Spleen (tissue), 11 donors: ENCODE measurements around the gene LAMC3. TPM values are rescaled to one million over a fixed set of nuclear protein-coding genes. Genes with fewer than 3 reads are reported as not detected.

Experiments
- DNase-seq: peaks from one replicate; pipeline ENCODE4 v3.0.0-alpha.2; 2020
- H3K27ac ChIP-seq, 8 donors: fragments of 200-600 bp; sonication (generic) in 7 of 8; 1 replicate in 4 of 8; 2 replicates in 4 of 8; pipeline versions ENCODE4 v1.5.0 to v1.8.0; 2016 to 2021; ENCODE audit warnings: inconsistent platforms in 4 of 8, mild to moderate bottlenecking in 4 of 8, moderate library complexity in 1 of 8
- H3K27me3 ChIP-seq, 7 donors: fragments of 200-600 bp; sonication (generic) in 6 of 7; replicated peaks in 1 of 7; 1 replicate in 4 of 7; 2 replicates in 3 of 7; pipeline versions ENCODE4 v1.5.0 to v1.8.0; 2016 to 2021; ENCODE audit warnings: inconsistent platforms in 3 of 7, mild to moderate bottlenecking in 1 of 7
- H3K36me3 ChIP-seq, 6 donors: fragments of 200-600 bp; sonication (generic) in 5 of 6; 1 replicate in 4 of 6; 2 replicates in 2 of 6; pipeline versions ENCODE4 v1.5.0 to v1.8.0; 2016 to 2021; ENCODE audit warnings: inconsistent platforms in 2 of 6
- H3K4me1 ChIP-seq, 6 donors: fragments of 200-600 bp; sonication (generic) in 5 of 6; 1 replicate in 3 of 6; 2 replicates in 3 of 6; pipeline versions ENCODE4 v1.5.0 to v1.8.0; 2016 to 2021; ENCODE audit warnings: inconsistent platforms in 3 of 6
- H3K4me3 ChIP-seq, 8 donors: fragments of 200-600 bp; sonication (generic) in 7 of 8; 1 replicate in 4 of 8; 2 replicates in 4 of 8; pipeline versions ENCODE4 v1.5.0 to v1.8.0; 2016 to 2021; ENCODE audit warnings: inconsistent platforms in 4 of 8, mild to moderate bottlenecking in 4 of 8, moderate library complexity in 2 of 8
- H3K9me3 ChIP-seq, 8 donors: fragments of 200-600 bp; sonication (generic) in 7 of 8; 1 replicate in 4 of 8; 2 replicates in 4 of 8; pipeline versions ENCODE4 v1.5.0 to v1.8.0; 2016 to 2021; ENCODE audit warnings: inconsistent platforms in 4 of 8
- POLR2A ChIP-seq, 3 donors: fragments of 450-650 bp; IDR thresholded peaks; one replicate each; pipeline ENCODE4 v1.5.1; 2017; ENCODE audit warnings: antibody characterized with exemption in 3 of 3, mild to moderate bottlenecking in 1 of 3
- POLR2AphosphoS5 ChIP-seq, 3 donors: sonication (generic); formaldehyde crosslinking; IDR thresholded peaks; one replicate each; pipeline ENCODE4 v1.5.1; 2017; ENCODE audit warnings: antibody characterized with exemption in 3 of 3
- WGBS, 5 donors: extraction: QIAGEN DNeasy Blood & Tissue Kit in 3 of 5; methylation state at CpG; one replicate each; pipeline versions ENCODE4 v1.1.5 to v1.1.7; 2013 to 2018; 5-methylcytosine and 5-hydroxymethylcytosine counted together
- intact Hi-C: fragments of 100-400 bp; cut with DNase I; formaldehyde crosslinking; loops from one replicate; pipeline ENCODE4 v1.15.0; 2023; ENCODE audit warnings: low total_unique reads
- polyA plus RNA-seq, 3 donors: library from polyadenylated mRNA; stranded (reverse); fragments of 200-250 nt; gene quantifications; one replicate each; pipeline ENCODE4 v1.2.1, GENCODE V29; 2013
- small RNA-seq, 4 donors: library from RNA; depleted of rRNA; stranded (forward); fragments of <200 nt; gene quantifications; one replicate each; pipeline ENCODE3, GENCODE V24; 2016
- total RNA-seq, 7 donors: library from RNA; depleted of rRNA in 3 of 7; stranded (reverse); fragments of >200 nt in 3 of 7; fragmentation: NEBNext Ultra II Directional in 4 of 7; extraction: Animal tissue kit (Norgen Biotek cat#: 25700) in 4 of 7; gene quantifications; one replicate each; pipeline versions ENCODE4 v1.1.0 to v1.2.1, GENCODE V29; 2016 to 2021
- TF ChIP-seq, protein P1 (sequence below), 11 experiments: fragments of 200-600 bp in 7 of 11; fragments of 450-650 bp in 4 of 11; sonication (generic) in 4 of 11; IDR thresholded peaks in 8 of 11; conservative IDR thresholded peaks in 3 of 11; 1 replicate in 7 of 11; 2 replicates in 4 of 11; pipeline versions ENCODE4 v1.4.0 to v1.8.0; 2016 to 2021; ENCODE audit warnings: antibody characterized with exemption in 11 of 11, inconsistent platforms in 4 of 11, mild to moderate bottlenecking in 1 of 11
- donor health status: healthy with polysubstance abuse.
- donor health status: DM: no; HTN: no; CAD: no; lungs with moderate emphysema.
- donor health status: DM: no; HTN: no; CAD: no.
- donor health status: Bipolar disorder and iron deficiency.
- donor health status: healthy.
- donor health status: DM: no; HTN: no; CAD: no.
- donor health status: DM: yes; HTN: yes; CAD: no.

The LAMC3 gene
- total and polyA plus RNA-seq, 10 donors, result 9.1 to 79.5 (median 34.6) TPM

DNA sequence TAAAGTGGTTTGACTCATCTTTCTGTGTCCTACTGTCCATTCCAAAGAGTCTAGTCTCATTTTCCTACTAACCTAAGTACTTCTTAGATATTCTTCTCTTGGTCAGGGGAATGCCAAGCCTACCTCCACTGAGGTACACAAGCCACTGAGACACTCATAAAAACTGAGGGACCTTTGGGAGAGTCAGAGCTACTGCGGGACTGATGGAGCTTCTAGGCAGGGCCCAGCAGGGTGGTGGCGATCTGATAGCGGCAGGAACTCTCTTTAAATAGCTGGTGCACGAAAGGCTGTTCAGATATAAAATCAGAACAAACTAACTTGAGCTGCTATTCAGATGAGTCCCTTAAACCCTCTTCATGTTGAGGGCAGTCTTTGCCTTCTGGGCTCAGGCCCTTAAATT lies 131.1 kb downstream of the LAMC3 start:
- Histone ChIP-seq H3K27ac (no peak overlapping the region), H3K4me1 (no peaks in the 10 kb centered on the region), H3K27me3 (no peaks in the 10 kb centered on the region), H3K36me3 (peaks cover 3 to 100% (median 93%) of the 10 kb centered on the region in 6 donors), H3K9me3 (no peaks in the 10 kb centered on the region), H3K4me3 (no peak overlapping the region)
- intact Hi-C loops, result no loop called here
- DNase-seq, result no peak
- 93 to 98% (median 97%) methylated on average over 4 of the region's 4 CpGs for WGBS, 5 donors
- TF ChIP-seq POLR2AphosphoS5 (IDR thresholded peaks at IDR 0.05), result no peak
- TF ChIP-seq, protein P1, sequence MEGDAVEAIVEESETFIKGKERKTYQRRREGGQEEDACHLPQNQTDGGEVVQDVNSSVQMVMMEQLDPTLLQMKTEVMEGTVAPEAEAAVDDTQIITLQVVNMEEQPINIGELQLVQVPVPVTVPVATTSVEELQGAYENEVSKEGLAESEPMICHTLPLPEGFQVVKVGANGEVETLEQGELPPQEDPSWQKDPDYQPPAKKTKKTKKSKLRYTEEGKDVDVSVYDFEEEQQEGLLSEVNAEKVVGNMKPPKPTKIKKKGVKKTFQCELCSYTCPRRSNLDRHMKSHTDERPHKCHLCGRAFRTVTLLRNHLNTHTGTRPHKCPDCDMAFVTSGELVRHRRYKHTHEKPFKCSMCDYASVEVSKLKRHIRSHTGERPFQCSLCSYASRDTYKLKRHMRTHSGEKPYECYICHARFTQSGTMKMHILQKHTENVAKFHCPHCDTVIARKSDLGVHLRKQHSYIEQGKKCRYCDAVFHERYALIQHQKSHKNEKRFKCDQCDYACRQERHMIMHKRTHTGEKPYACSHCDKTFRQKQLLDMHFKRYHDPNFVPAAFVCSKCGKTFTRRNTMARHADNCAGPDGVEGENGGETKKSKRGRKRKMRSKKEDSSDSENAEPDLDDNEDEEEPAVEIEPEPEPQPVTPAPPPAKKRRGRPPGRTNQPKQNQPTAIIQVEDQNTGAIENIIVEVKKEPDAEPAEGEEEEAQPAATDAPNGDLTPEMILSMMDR (IDR thresholded peaks at IDR 0.05 in 8 of 11, conservative IDR thresholded peaks at IDR 0.05 in 3 of 11), result no peak
- no peak for TF ChIP-seq POLR2A (IDR thresholded peaks at IDR 0.05)

DNA sequence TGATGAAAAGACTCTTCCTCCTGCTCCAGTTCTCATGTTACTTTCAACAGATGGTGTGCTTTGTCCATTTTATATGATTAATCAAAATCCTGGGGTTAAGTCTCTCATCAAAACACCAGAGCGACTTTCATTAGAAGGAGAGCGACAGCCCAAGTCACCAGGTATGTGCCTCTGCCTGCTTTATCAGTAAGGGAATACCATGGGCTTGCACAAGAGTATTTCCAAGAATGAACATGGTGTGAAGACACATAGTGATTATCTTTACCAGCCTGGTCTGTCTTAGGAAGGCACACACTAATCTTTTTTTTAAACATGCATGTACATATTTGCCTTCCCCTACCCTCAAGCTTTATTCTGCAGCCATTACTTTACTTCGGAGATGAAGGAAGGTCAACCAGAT lies 131.6 kb downstream of the LAMC3 start:
- H3K4me3 ChIP-seq, result no peak overlapping the region
- H3K9me3 ChIP-seq, result no peaks in the 10 kb centered on the region
- no peaks in the 10 kb centered on the region for H3K27me3 ChIP-seq
- 93 to 100% (median 95%) methylated on average over 3 of the region's 3 CpGs for WGBS, 5 donors
- intact Hi-C loops, result no loop called here
- no peak overlapping the region for H3K27ac ChIP-seq
- TF ChIP-seq POLR2AphosphoS5 (IDR thresholded peaks at IDR 0.05) (no peak), POLR2A (IDR thresholded peaks at IDR 0.05) (no peak)
- TF ChIP-seq, protein P1 (IDR thresholded peaks at IDR 0.05 in 8 of 11, conservative IDR thresholded peaks at IDR 0.05 in 3 of 11), result no peak
- no peak for DNase-seq
- no peaks in the 10 kb centered on the region for H3K4me1 ChIP-seq
- peaks cover 3 to 100% (median 93%) of the 10 kb centered on the region in 6 donors for H3K36me3 ChIP-seq

DNA sequence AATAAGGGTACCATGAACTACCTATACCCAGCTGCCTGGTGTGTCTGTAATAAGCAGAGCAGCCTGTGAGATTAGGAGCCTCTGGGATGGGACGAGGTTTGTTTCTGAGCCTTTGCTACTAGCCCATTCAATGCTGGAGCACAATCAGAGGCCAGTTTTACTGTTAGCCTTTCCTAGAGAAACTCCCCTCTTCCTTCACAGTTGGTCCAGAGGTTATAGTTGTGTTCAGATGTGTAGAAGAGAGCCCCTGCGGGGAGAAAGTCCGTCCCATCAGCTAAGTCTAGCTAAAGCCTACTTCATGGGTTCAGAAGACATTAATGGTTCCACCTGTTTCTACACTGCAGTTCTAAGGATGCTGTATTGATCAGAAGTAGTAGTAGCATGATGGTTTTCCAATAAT lies 133.2 kb downstream of the LAMC3 start:
- peaks cover 10 to 100% (median 93%) of the 10 kb centered on the region in 6 donors for H3K36me3 ChIP-seq
- no peak overlapping the region for H3K27ac ChIP-seq
- H3K4me1 ChIP-seq, result no peaks in the 10 kb centered on the region

More for the DNA sequence above, 133.2 kb downstream of the LAMC3 start:
- no peak overlapping the region for H3K4me3 ChIP-seq
- no peak for TF ChIP-seq POLR2A (IDR thresholded peaks at IDR 0.05)
- TF ChIP-seq POLR2AphosphoS5 (IDR thresholded peaks at IDR 0.05), result no peak
- TF ChIP-seq, protein P1 (IDR thresholded peaks at IDR 0.05 in 8 of 11, conservative IDR thresholded peaks at IDR 0.05 in 3 of 11), result no peak
- intact Hi-C loops, result no loop called here
- 95 to 100% (median 96%) methylated on average over 3 of the region's 3 CpGs for WGBS, 5 donors
- H3K27me3 ChIP-seq, result no peaks in the 10 kb centered on the region
- H3K9me3 ChIP-seq, result no peaks in the 10 kb centered on the region
- no peak for DNase-seq

Small RNA genes within 50 kb of the gene (small RNA-seq; reads per million reads assigned to genes)
- gene RF00322 (0 reads per million in 4 donors), gene RNU6-881P (0 reads per million in 4 donors)

Other genes with a start within 250 kb of the LAMC3 start
- gene ABL1, start 173.9 kb upstream of the LAMC3 start, total RNA-seq, result 10 to 100 TPM; 36.2 to 76.7 (median 55.5) TPM
- 10 to 100 TPM in 2 of 3 donors, 1 to 10 TPM in 1; 9.7 to 17.0 (median 11.5) TPM for gene ABL1, start 173.9 kb upstream of the LAMC3 start, polyA plus RNA-seq
- not detected for gene QRFP, start 112.4 kb upstream of the LAMC3 start, total RNA-seq
- gene QRFP, start 112.4 kb upstream of the LAMC3 start, polyA plus RNA-seq, result under 1 TPM in 2 of 3 donors, not detected in 1; 0.13 to 0.16 TPM
- gene FIBCD1, start 69.9 kb upstream of the LAMC3 start, total RNA-seq, result under 1 TPM in 4 of 7 donors, not detected in 3; 0.26 to 0.51 (median 0.44) TPM
- under 1 TPM; 0.02 to 0.35 (median 0.06) TPM for gene FIBCD1, start 69.9 kb upstream of the LAMC3 start, polyA plus RNA-seq
- gene AIF1L, start 87.4 kb downstream of the LAMC3 start, total RNA-seq, result 100 to 1,000 TPM; 141 to 596 (median 254) TPM
- 100 to 1,000 TPM in 1 of 3 donors, 10 to 100 TPM in 2; 47.4 to 251 (median 59.4) TPM for gene AIF1L, start 87.4 kb downstream of the LAMC3 start, polyA plus RNA-seq
- 100 to 1,000 TPM in 6 of 7 donors, 10 to 100 TPM in 1; 70.4 to 182 (median 140) TPM for gene NUP214, start 116.4 kb downstream of the LAMC3 start, total RNA-seq
- 10 to 100 TPM; 21.4 to 54.7 (median 54.2) TPM for gene NUP214, start 116.4 kb downstream of the LAMC3 start, polyA plus RNA-seq